Chondrocyte (in vitro differentiated cells): ENCODE data around the gene GAL3ST2. TPM values are rescaled to one million over a fixed set of nuclear protein-coding genes. Genes with fewer than 3 reads are reported as not detected.

Source experiments
- DNase-seq: peaks from one replicate; pipeline ENCODE4 v3.0.0; 2021; ENCODE audit warnings: mixed read lengths, low spot score
- H3K27ac Mint-ChIP-seq: one replicate; pipeline ENCODE4 v1.8.0; 2021; ENCODE audit warnings: mild to moderate bottlenecking, moderate library complexity, mixed read lengths; ENCODE audit not compliant: unreplicated experiment
- H3K27me3 Mint-ChIP-seq: 2 replicates; pipeline ENCODE4 v1.8.0; 2021; ENCODE audit warnings: low read depth, mixed read lengths
- H3K36me3 Mint-ChIP-seq: 2 replicates; pipeline ENCODE4 v1.8.0; 2021; ENCODE audit warnings: low read depth, mixed read lengths
- H3K4me1 Mint-ChIP-seq: 2 replicates; pipeline ENCODE4 v1.8.0; 2021; ENCODE audit warnings: low read depth, mild to moderate bottlenecking, mixed read lengths
- H3K4me3 Mint-ChIP-seq: one replicate; pipeline ENCODE4 v1.8.0; 2021; ENCODE audit warnings: mild to moderate bottlenecking, moderate library complexity, mixed read lengths; ENCODE audit not compliant: unreplicated experiment
- H3K9me3 Mint-ChIP-seq: 2 replicates; pipeline ENCODE4 v1.8.0; 2021; ENCODE audit warnings: low read depth, mixed read lengths
- CTCF ChIP-seq: fragments of 200-600 bp; sonication (generic); IDR thresholded peaks from 2 replicates; pipeline ENCODE4 v1.5.0; 2021; ENCODE audit warnings: antibody characterized with exemption, mild to moderate bottlenecking, moderate library complexity
- total RNA-seq: library from RNA; stranded (reverse); gene quantifications from 3 replicates; pipeline ENCODE4 v1.2.1, GENCODE V29; 2021

Gene GAL3ST2
- total RNA-seq, 1 donor from 2014 or later: 0.52 TPM

DNA sequence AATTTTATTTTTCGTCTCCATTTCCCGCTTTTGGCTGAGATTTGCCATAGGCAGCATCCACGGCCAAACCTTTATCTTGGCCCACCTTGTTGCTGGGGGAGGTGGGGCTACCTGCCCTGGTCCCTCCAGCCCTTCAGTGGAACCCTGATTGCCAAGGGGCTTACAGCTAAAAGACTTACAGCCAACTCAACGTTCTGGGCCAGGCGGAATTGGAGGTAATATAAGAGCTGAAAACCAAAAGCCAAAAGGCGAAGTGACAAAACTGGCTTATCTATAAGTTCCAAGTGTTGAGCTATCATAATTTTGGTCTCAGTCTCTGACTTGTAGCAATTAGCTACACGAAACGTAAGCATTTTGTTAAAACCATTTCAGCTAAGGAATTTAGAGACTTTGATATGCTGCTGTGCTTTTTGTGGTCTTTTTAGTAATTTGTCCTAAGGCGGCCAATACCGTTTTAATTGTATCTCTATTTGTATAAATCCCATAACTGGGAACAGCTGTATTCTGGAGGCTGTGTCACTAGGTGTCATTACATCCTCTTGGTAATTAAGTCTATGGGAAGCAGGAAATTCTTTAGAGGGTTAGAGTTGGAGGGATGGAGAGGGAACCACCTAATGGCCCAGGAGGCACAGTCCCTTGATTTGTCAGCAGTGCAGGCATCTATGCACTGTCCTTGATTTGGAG, 58.0 kb downstream of the GAL3ST2 start:
- Mint-ChIP-seq H3K4me3 (no peak overlapping the region), H3K36me3 (no peaks in the 10 kb centered on the region), H3K27ac (no peak overlapping the region), H3K9me3 (peaks cover 14% of the 10 kb centered on the region), H3K4me1 (peaks cover 19% of the 10 kb centered on the region), H3K27me3 (peaks cover 29% of the 10 kb centered on the region)
- TF ChIP-seq CTCF: no peak
- DNase-seq: no peak

DNA sequence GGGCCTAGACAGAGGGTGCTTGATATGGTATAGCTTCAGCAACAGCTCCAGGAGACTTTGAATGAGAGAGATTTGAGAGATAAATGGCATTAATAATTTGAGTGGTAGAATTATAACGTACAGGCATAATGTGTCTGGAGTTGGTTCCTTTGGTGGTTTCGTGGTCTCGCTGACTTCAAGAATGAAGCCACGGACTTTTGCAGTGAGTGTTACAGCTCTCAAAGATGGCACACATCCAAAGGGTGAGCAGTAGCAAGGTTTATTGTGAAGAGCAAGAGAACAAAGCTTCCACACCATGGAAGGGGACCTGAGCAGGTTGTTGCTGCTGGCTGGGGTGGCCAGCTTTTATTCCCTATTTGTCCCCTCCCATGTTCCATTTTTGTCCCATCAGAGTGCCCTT, 59.0 kb downstream of the GAL3ST2 start:
- Mint-ChIP-seq H3K27ac (no peak overlapping the region), H3K9me3 (peaks cover 12% of the 10 kb centered on the region), H3K36me3 (no peaks in the 10 kb centered on the region), H3K4me3 (no peak overlapping the region), H3K4me1 (peaks cover 19% of the 10 kb centered on the region), H3K27me3 (peaks cover 26% of the 10 kb centered on the region)
- DNase-seq: no peak
- no peak for TF ChIP-seq CTCF

GRCh38 chr2:241836292-241836691, 59.7 kb downstream of the GAL3ST2 start:
- H3K4me1 Mint-ChIP-seq: peaks cover 19% of the 10 kb centered on the region
- peak; percentile 44 for TF ChIP-seq CTCF
- DNase-seq: no peak
- H3K27ac Mint-ChIP-seq: no peak overlapping the region
- H3K36me3 Mint-ChIP-seq: no peaks in the 10 kb centered on the region
- H3K27me3 Mint-ChIP-seq: peaks cover 23% of the 10 kb centered on the region
- H3K4me3 Mint-ChIP-seq: no peak overlapping the region
- peaks cover 7% of the 10 kb centered on the region for H3K9me3 Mint-ChIP-seq

- no peak for TF ChIP-seq CTCF
- no peak for DNase-seq
- Mint-ChIP-seq H3K4me3 (no peak overlapping the region), H3K9me3 (peaks cover 2% of the 10 kb centered on the region), H3K36me3 (no peaks in the 10 kb centered on the region), H3K27me3 (peaks cover 23% of the 10 kb centered on the region), H3K4me1 (peaks cover 19% of the 10 kb centered on the region), H3K27ac (no peak overlapping the region)
Measured at GRCh38 chr2:241837197-241837965, 60.8 kb downstream of the GAL3ST2 start.

DNA sequence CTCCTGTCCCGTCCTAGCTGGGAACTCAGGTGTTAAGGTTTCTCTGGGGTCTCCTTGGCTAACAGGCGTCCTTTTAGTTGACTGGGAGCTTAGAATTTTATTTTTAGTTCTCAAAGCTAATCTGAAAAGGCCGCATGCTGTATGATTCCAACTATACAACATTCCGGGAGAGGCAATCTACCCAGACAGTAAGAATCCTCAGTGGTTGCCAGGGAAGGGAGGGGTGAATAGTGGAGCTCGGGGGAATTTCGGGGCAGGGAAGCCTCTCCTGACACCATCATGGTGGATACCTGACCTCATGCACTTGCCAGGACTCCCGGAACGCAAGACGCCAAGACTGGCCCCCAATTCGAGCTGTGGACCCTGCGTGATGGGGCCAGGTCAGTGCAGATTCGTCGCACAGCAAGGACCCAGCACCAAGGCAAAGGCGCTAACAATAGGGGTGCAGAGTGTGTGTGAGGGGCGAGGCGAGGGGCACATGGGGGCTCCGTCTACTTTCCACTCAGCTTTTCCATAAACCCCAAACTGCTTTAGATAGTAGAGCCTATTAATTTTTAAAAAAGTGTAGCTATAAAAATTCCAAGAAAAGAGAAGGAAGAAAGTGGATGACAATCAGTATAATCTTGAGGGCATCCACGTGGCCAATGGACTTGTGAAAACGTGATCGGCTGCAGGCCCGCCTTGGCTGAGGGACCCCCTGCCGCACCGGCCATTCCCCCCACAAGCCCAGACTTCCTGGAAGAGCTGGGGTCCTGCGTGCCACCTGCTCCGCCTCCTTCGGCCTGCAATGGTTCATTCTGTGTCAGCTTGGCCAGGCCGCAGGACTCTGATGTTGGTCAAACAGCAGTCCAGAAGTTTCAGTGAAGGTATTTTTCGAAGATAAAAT, 64.8 kb downstream of the GAL3ST2 start:
- Mint-ChIP-seq H3K4me1 (peaks cover 21% of the 10 kb centered on the region), H3K9me3 (no peaks in the 10 kb centered on the region), H3K27me3 (peaks cover 28% of the 10 kb centered on the region), H3K27ac (no peak overlapping the region), H3K36me3 (no peaks in the 10 kb centered on the region), H3K4me3 (no peak overlapping the region)
- TF ChIP-seq CTCF: no peak
- DNase-seq: no peak
